Activated CD4-positive, alpha-beta T cell treated with anti-CD3 and anti-CD28 coated beads, Interleukin-2, amount 50 U/mL, for 1 hour (primary cell): Measurements from ENCODE around the gene ANAPC16.
"Not testable (repeated sequence)": the region's sequence is repeated elsewhere in the genome, so short reads cannot be mapped to it uniquely, and the experiment has no call there.

Source experiments
- DNase-seq: peaks from one replicate; pipeline ENCODE4 v3.0.0-alpha.2; 2020

ANAPC16 gene

DNA sequence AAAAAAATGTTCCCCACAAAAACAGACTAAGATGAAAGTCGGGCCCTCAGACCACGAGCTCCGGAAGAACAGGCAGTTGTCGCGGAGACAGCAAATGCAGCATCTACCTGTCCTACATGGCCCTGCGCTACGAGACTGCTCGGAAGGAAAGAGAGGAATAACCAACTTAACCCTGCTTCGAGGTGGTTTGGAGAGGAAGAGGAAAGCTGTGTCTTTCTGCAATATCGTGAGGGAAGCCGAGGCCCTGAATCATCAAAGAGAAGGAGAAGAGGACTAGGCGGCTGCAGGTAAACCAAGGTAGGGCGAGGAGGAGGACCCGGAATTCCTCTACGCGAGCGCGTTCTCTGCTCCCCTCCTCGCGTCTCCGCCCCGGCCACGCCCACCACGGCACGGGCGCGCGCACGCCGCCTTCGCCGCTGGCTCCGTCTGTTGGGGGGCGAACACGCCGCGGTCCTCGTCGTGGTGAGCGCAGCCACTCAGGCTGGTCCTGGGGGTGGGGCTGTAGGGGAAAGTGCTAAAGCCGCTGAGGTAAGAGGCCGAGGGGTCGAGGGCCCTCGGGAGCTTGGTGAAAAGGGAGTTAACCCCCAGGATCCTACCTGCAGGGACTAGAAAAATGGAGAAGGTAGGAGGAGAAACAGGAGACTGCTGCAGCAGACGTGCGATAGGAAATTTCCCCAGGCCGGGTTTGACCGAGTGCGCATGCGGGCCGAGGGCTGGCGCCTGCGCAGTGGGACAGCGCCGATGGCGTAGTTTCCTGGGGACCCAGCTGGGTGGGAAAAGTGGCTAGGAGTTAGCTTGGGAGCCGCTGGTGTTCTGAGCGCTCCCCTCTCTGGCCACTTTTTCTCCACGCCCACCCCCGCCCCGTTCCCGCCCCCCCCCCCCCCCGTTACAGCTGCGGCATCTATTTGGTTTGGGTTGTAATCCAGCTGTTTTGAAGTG, at the start of gene ANAPC16, which contains the start of gene ASCC1:
ANAPC16 (plus strand) TSS at position 402 of the 939 bp plus-strand sequence. CDS start 7,903 bp downstream, outside the sequence.
ASCC1 (minus strand) TSS at position 666 of the 939 bp plus-strand sequence. CDS start 2,978 bp downstream, outside the sequence.
- peak; percentile 91 for DNase-seq

GRCh38 chr10:72167118-72167517, 48.7 kb upstream of the ANAPC16 start:
- no peak for DNase-seq

DNA sequence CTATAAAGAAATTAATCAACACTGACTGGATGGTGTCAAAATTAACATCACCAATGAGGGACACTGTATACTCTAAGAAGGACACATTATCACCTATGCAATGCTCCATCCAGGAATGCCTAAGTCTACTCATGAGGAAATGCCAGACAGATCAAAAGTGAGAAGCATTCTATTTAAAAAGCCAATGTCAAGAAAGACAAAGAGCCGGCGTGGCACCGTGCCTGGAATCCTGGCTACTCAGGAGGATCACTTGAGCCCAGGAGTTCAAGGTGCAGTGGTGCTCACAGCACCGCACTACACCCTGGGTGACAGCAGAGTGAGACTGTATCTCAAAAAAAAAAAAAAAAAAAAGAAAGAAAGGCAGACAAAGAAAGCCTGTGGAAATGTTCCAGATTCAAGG, 45.5 kb upstream of the ANAPC16 start:
- DNase-seq: no peak

DNA sequence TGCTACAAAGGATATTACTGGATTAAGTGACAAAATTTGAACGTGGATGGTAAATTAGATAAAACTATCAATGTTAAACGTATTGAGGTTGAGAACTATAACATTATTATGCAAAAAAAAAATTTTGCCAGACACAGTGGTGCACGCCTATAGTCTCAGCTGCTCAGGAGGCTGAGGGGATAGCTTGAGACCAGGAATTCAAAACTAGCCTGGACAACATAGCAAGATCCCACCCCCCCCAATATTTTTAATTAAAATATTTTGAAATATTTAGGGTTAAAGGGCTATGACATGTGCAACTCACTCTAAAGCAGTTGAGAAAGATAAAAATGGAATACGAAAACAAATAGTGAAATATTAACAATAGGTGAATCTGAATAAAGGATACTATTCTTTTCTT, 45.1 kb upstream of the ANAPC16 start:
- DNase-seq: no peak

DNA sequence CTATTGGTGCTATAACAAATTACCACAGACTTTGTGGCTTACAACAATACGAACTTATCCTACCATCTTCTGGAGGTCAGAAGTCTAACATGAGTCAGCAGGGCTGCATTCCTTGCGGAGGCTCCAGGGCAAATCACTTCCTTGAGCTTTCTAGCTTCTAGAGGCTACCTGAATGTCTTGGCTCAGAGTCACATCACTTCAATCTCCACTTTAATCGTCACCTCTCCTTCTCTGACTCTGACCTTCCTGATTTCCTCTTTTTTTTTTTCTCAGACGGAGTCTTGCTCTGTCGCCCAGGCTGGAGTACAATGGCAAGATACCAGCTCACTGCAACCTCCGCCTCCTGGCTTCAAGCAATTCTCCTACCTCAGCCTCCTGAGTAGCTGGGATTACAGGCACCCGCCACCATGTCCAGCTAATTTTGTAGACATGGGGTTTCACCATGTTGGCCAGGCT, 44.6 kb upstream of the ANAPC16 start:
- no peak for DNase-seq

DNA sequence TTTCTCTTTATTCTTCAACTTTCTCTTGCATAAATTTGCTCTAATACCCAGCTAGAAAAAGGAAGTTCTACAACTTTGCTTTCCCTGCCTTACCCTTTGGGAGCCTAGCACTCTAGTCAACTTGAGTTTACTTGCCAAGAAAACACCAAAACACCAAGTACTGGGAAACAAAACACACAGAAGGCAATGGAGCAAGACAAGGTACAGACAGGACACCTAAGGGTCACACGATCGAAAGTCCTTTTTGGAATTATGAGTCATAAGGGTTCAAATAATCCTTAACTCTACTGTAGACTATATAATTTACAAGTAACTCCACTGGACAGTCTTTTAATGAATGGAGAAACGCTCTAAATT, 42.6 kb upstream of the ANAPC16 start:
- no peak for DNase-seq

DNA sequence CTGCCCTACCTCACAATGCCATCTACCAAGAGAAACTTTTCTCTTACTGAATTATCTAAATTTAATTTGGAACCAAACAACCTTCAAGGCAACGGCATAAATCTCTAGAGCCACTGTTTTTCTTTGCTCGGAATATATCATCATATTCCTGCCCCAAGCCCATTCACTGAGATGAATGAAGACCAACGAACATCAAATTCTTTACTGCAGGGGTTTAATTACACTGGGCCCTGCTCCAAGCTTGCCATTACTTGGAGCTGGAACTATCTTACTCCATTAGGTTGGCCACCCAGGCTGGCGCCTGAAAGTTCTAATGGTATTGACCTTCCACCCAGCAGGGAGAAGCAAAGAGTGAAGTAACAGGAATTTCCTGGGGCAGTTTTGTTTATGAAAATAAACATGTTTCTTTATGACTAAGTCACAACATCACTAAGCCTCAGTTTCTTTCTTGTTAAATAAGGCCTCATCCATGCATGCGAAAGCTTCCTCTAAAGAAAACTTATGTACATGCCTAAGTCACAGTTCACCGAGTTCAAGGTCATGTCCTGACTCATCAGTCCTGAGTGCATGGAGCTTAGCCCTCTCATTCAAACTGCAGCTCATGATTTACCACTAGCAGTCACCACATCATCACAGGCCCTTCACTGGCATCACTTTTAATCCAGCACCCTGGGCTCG, 42.1 kb upstream of the ANAPC16 start:
- no peak for DNase-seq

- DNase-seq: no peak
These were observed 41.5 kb upstream of the ANAPC16 start for GRCh38 chr10:72174297-72174662.

DNA sequence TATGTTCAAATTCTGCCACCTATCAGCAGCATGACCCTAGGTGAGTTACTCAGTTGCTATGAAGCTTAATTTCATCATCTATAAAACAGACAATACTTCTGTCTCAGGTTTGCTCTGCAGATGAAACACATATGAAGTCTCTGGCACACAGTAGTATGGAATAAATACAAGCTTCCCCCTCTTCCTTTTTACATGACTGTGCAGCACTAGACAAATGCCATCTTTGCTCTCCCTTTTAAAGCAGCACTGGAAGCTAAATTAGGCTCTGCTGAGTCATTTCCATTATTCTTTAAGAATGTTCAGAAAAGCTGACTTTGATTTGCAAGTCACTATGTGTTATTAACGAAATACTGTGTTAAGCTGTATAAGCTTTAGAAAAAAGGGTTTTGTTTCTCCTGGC, 40.7 kb upstream of the ANAPC16 start:
- no peak for DNase-seq

DNA sequence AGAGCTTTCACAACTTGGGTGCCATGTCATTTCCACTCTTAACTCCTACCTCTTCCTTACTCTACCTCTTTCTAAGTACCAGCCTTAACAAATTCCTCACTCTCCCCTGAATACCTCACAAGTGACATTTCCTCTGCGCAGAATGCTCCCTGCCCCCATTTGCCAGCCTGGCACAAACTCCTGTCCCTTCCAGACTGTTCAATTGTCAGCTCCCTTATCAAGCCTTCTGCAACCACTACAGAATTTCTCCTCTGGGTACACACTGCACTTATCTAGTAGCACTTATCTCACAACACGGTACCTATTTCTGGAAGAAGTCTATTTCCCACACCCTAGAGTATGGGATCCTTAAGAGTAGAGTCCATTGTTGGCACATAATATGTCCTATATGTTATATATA, 39.1 kb upstream of the ANAPC16 start:
- no peak for DNase-seq

GRCh38 chr10:72177454-72177853, 38.4 kb upstream of the ANAPC16 start:
- DNase-seq: no peak

- no peak for DNase-seq
These were observed 31.7 kb upstream of the ANAPC16 start for GRCh38 chr10:72184156-72184555.

GRCh38 chr10:72186258-72186981, 29.4 kb upstream of the ANAPC16 start:
- no peak for DNase-seq

GRCh38 chr10:72186982-72187330, 28.9 kb upstream of the ANAPC16 start:
- DNase-seq: no peak

- DNase-seq: no peak
These were observed 20.9 kb upstream of the ANAPC16 start for GRCh38 chr10:72194949-72195348.

DNA sequence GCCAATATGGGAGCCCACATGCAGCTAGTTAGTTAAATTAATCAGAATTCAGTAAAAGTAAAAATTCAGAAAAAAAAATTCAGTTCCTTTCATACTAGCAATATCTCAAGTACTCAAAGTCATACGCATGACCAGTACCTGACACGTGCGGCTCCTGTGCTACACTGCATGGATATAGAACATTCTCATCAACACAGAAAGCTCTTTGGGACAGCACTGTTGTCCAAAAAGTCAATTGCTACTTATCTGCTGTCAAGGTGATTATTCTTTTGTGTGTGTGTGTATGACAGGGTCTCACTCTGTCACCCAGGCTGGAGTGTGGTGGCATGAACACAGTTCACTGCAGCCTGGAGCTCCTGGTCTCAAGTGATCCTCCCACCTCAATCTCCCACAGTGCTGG, 14.9 kb upstream of the ANAPC16 start:
- DNase-seq: no peak

DNA sequence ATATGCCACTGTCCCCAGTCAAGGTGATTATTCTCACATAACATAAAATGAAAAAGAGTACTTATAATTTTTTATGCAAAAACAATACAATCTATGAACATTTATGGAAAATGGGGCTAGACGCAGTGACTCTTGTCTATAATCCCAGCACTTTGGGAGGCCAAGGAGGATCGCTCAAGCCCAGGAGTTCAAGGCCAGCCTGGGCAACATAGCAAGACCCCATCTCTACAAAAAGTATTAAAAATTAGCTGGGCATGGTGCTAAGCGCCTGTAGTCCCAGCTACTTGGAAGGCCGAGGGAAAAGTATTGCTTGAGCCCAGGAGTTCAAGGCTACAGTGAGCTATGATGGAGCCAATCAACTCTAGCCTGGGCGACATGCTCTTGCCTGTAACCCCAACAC, 14.5 kb upstream of the ANAPC16 start:
- no peak for DNase-seq

- DNase-seq: no peak
These were observed 11.5 kb upstream of the ANAPC16 start for GRCh38 chr10:72204296-72204695.

- no peak for DNase-seq
These were observed 11.1 kb upstream of the ANAPC16 start for GRCh38 chr10:72204724-72205123.

GRCh38 chr10:72206511-72207229, 9.1 kb upstream of the ANAPC16 start:
- no peak for DNase-seq

GRCh38 chr10:72208526-72208925, 7.3 kb upstream of the ANAPC16 start:
- DNase-seq: not testable (repeated sequence)

GRCh38 chr10:72211381-72211780, 4.4 kb upstream of the ANAPC16 start:
- DNase-seq: not testable (repeated sequence)

DNA sequence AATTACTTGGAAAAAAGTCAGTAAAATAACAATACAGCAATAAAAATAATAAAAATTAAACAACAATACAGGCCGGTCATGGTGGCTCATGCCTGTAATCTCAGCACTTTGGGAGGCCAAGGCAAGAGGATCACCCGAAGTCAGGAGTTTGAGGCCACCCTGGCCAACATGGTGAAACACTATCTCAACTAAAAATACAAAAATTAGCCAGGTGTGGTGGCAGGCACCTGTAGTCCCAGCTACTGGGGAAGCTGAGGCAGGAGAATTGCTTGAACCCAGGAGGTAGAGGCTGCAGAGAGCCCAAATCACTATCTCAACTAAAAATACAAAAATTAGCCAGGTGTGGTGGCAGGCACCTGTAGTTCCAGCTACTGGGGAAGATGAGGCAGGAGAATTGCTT, 4.0 kb upstream of the ANAPC16 start:
- DNase-seq: not testable (repeated sequence)
